ENCODE results near the gene SMOC2. TPM values are rescaled to one million over a fixed set of nuclear protein-coding genes. Genes with fewer than 3 reads are reported as not detected.
A peak's percentile ranks its signal among the peaks of the same experiment; 100 is the strongest.

SMOC2 gene
- total and polyA plus RNA-seq, 12 donors, result 3.0 to 32.0 (median 10.5) TPM

DNA sequence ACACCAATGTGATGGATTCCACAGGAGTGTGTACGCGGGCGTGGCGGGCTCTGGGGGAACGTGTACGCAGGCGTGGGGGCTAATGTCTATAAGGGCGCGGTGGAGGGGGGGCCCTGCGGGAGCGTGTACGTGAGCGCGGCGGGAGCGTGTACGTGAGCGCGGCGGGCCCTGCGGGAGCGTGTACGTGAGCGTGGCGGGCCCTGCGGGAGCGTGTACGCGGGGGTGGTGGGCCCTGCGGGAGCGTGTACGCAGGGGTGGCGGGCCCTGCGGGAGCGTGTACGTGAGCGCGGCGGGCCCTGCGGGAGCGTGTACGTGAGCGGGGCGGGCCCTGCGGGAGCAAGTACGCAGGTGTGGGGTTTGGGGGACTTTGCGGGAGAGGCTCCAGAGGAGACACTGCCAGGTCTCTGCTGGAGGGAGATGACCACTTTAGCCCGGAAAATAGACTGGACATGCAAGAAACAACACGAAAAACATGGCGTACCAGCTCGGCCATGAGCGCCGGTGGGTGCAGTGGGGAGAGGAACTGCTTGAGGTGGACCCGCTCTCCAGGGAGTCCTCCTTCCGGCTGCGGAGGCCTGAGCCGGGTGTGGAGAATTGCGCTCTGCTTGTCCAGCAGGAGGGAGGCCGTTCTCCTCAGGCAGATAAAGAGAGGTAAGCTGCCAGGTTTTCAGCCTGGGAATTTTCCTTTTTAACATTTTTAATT, 27.8 kb upstream of the SMOC2 start:
- Histone ChIP-seq H3K4me1 (replicated peaks in 1 of 2) (no peaks in the 10 kb centered on the region), H3K4me3 (no peak overlapping the region), H3K9me3 (replicated peaks in 1 of 3) (no peaks in the 10 kb centered on the region), H3K36me3 (replicated peaks in 1 of 2) (no peaks in the 10 kb centered on the region), H3K27ac (no peak overlapping the region), H3K27me3 (no peaks in the 10 kb centered on the region)
- WGBS, 4 donors, result 94 to 97% (median 95%) methylated on average over 42 to 59 of the region's 59 CpGs
- intact Hi-C loops (cut with DNase I), result no loop called here
- no peak for TF ChIP-seq POLR2A (IDR thresholded peaks at IDR 0.05)
- TF ChIP-seq, protein P1, sequence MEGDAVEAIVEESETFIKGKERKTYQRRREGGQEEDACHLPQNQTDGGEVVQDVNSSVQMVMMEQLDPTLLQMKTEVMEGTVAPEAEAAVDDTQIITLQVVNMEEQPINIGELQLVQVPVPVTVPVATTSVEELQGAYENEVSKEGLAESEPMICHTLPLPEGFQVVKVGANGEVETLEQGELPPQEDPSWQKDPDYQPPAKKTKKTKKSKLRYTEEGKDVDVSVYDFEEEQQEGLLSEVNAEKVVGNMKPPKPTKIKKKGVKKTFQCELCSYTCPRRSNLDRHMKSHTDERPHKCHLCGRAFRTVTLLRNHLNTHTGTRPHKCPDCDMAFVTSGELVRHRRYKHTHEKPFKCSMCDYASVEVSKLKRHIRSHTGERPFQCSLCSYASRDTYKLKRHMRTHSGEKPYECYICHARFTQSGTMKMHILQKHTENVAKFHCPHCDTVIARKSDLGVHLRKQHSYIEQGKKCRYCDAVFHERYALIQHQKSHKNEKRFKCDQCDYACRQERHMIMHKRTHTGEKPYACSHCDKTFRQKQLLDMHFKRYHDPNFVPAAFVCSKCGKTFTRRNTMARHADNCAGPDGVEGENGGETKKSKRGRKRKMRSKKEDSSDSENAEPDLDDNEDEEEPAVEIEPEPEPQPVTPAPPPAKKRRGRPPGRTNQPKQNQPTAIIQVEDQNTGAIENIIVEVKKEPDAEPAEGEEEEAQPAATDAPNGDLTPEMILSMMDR (IDR thresholded peaks at IDR 0.05), result no peak
- no peak for DNase-seq

DNA sequence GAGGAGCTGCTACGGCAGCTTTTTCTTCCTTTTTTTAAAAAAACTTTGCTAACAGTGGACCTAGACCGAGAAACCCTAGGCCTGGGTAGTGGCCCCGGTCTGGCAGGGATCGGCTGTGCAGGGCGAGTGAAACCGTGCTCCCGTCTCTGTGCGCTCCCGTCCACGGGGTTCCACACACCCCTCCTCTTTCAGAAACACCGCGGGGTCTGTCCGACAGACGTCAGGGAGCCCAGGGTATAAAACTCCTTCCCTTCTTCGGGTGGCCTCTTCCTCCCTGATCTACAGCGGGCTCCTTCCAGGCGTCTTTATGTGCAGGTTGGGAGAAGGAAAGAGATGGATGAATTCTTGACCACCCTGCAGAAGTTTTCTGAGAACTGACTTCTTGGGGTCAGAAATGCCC, 27.1 kb upstream of the SMOC2 start:
- Histone ChIP-seq H3K27me3 (no peaks in the 10 kb centered on the region), H3K36me3 (replicated peaks in 1 of 2) (no peaks in the 10 kb centered on the region), H3K27ac (no peak overlapping the region), H3K4me1 (replicated peaks in 1 of 2) (no peaks in the 10 kb centered on the region), H3K4me3 (no peak overlapping the region), H3K9me3 (replicated peaks in 1 of 3) (no peaks in the 10 kb centered on the region)
- TF ChIP-seq, protein P1 (IDR thresholded peaks at IDR 0.05), result no peak
- TF ChIP-seq POLR2A (IDR thresholded peaks at IDR 0.05), result no peak
- DNase-seq, result peak in 1 of 7 donors; percentile 15
- intact Hi-C loops (cut with DNase I), result no loop called here
- WGBS, 4 donors, result 85 to 94% (median 89%) methylated on average over 16 to 17 of the region's 17 CpGs

DNA sequence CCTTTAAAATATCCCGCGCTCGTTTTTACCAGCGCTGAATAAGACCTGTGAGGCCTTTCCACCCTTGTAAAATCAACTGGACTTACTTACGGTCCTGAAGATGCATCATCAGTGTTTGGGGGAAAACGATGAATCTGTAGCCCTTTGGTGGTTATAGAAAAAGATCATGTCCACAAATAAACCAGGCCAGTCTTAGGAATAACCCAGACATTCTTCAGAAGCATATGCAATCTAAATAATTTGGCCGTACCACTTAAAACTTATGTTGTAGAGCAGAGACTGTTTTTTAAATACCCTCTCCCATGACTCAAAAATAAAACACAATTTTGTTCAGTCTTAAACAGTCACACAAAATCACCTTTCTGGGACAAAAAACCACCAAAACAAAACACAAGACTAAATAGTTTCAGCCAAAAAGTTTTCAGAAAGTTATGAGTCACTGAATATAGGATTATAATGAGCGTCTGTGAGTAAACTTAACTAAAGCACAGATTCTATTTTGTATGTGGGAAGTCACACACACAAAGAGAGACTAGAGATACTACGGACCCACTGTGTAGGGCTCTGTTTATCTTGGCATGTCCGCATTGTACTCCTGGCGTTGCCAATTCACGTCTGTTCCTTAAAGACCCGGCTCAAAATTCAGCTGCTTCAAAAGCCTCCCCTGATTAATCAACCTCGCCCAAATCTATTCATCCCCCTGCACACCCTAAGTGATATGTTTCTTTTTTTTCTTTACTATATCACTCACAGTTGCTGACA, 26.5 kb upstream of the SMOC2 start:
- Histone ChIP-seq H3K9me3 (replicated peaks in 1 of 3) (no peaks in the 10 kb centered on the region), H3K27ac (no peak overlapping the region), H3K27me3 (no peaks in the 10 kb centered on the region), H3K36me3 (replicated peaks in 1 of 2) (no peaks in the 10 kb centered on the region), H3K4me1 (replicated peaks in 1 of 2) (no peaks in the 10 kb centered on the region), H3K4me3 (no peak overlapping the region)
- TF ChIP-seq, protein P1 (IDR thresholded peaks at IDR 0.05), result no peak
- TF ChIP-seq POLR2A (IDR thresholded peaks at IDR 0.05), result no peak
- DNase-seq, result peak in 1 of 7 donors; percentile 11
- intact Hi-C loops (cut with DNase I), result no loop called here
- 67 to 76% (median 72%) methylated on average over 14 of the region's 14 CpGs for WGBS, 4 donors

DNA sequence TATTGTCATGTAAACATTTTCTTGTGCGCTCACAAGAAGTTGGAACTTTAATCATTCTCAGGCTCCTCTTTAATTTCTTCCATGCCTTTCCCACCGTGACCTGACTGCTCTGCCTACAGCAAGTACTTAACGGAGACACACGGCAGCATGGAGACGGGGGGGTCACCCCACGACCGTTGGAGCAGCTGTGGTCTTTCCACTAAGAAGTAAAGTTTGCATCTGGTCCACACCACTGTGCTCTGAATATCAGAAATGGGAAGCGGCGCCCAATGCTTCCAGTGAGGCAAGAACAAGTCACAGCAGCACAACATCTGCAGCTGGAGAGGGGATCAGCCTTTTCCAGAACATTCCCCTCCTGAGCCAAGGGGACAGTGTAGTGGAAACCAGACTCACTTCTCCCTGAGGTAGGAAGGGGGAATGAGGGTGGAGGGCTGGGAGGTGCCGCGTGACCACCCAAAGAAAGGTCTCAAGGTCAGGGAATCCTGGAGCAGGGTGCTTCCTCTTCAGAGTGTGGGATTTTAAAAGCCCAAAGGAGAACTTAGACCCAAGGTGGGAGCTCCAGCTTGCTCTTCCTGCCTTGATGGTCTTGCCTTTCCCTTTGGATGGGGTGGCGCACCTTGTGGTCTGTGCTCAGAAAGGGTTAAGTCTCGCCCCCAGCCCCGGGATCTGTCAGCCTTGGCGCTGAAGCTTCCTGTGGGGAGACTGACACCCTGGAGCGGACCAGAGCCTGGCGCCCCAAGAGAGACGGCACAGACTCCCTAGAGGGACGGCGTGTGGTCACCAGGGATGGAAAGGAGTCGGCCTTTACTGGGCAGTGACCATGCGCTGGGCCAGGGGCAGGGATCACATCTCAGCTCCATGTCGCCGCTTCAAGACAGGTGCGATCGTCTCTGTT, 25.6 kb upstream of the SMOC2 start:
- intact Hi-C loops (cut with DNase I), result no loop called here
- peak in 1 of 7 donors; percentile 27 for DNase-seq
- no peaks in the 10 kb centered on the region for H3K4me1 ChIP-seq (replicated peaks in 1 of 2)
- H3K4me3 ChIP-seq, result no peak overlapping the region
- no peaks in the 10 kb centered on the region for H3K36me3 ChIP-seq (replicated peaks in 1 of 2)
- 73 to 80% (median 77%) methylated on average over 20 to 26 of the region's 26 CpGs for WGBS, 4 donors
- TF ChIP-seq, protein P1 (IDR thresholded peaks at IDR 0.05), result no peak
- TF ChIP-seq POLR2A (IDR thresholded peaks at IDR 0.05), result no peak
- no peak overlapping the region for H3K27ac ChIP-seq
- no peaks in the 10 kb centered on the region for H3K27me3 ChIP-seq
- no peaks in the 10 kb centered on the region for H3K9me3 ChIP-seq (replicated peaks in 1 of 3)
